MV-4-11 (cell line): ENCODE data around the gene SND1.
"Not testable (repeated sequence)": the region's sequence is repeated elsewhere in the genome, so short reads cannot be mapped to it uniquely, and the experiment has no call there.

ENCODE experiments used
- DNase-seq: peaks from one replicate; lab custom pipeline; 2025; lab: John Stamatoyannopoulos, UW

The SND1 gene

GRCh38 chr7:128099204-128099671, 447.2 kb downstream of the SND1 start:
- DNase-seq = no peak

GRCh38 chr7:128100225-128100948, 448.4 kb downstream of the SND1 start:
- DNase-seq = no peak

- DNase-seq = no peak
Observed at GRCh38 chr7:128100949-128101713, 449.1 kb downstream of the SND1 start.

GRCh38 chr7:128102490-128103291, 450.7 kb downstream of the SND1 start:
- DNase-seq = no peak

GRCh38 chr7:128103498-128104107, 451.6 kb downstream of the SND1 start:
- no peak for DNase-seq

- DNase-seq = peak; percentile 67
Observed at GRCh38 chr7:128104108-128104742, 452.2 kb downstream of the SND1 start.

- DNase-seq = no peak
Observed at GRCh38 chr7:128105228-128106022, 453.4 kb downstream of the SND1 start.

GRCh38 chr7:128106821-128107220, 454.8 kb downstream of the SND1 start:
- no peak for DNase-seq

- DNase-seq = not testable (repeated sequence)
Observed at GRCh38 chr7:128107516-128107915, 455.5 kb downstream of the SND1 start.

- DNase-seq = no peak
Observed at GRCh38 chr7:128108129-128108528, 456.1 kb downstream of the SND1 start.

GRCh38 chr7:128108641-128109423, 456.8 kb downstream of the SND1 start:
- peak; percentile 97 for DNase-seq

GRCh38 chr7:128109424-128109969, 457.5 kb downstream of the SND1 start:
- DNase-seq = not testable (repeated sequence)

GRCh38 chr7:128110641-128111364, 458.8 kb downstream of the SND1 start:
- DNase-seq = no peak

GRCh38 chr7:128112018-128112780, 460.2 kb downstream of the SND1 start:
- no peak for DNase-seq

GRCh38 chr7:128112781-128113221, 460.8 kb downstream of the SND1 start:
- DNase-seq = no peak

- no peak for DNase-seq
Observed at GRCh38 chr7:128113839-128114238, 461.8 kb downstream of the SND1 start.

GRCh38 chr7:128114806-128115205, 462.8 kb downstream of the SND1 start:
- no peak for DNase-seq

- DNase-seq = no peak
Observed at GRCh38 chr7:128115336-128115820, 463.4 kb downstream of the SND1 start.
